ENCODE measurements around the gene PLA2G2F.
"Not testable (repeated sequence)": the region's sequence is repeated elsewhere in the genome, so short reads cannot be mapped to it uniquely, and the experiment has no call there.

DNA sequence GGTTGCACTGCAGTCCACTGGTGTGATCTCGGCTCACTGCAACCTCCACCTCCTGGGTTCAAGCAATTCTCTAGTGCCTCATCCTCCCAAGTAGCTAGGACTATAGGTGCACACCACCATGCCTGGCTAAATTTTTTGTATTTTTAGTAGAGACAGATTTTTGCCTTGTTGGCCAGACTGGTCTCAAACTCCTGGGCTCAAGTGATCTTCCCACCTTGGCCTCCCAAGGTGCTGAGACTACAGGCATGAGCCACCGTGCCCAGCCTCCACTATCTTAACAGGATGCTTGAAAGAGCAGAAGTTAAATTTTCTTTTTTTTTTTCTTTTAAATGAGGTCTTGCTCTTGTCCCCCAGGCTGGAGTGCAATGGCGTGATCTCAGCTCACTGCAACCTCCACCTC, 8.6 kb upstream of the PLA2G2F start:
- not testable (repeated sequence) for TF ChIP-seq USF1 (CRISPR knock-in tag; IDR thresholded peaks at IDR 0.05); GABPB1 (CRISPR knock-in tag; IDR thresholded peaks at IDR 0.05); NR3C1 (CRISPR knock-in tag; conservative IDR thresholded peaks at IDR 0.05; ENCODE audit: low read depth); JUN (CRISPR knock-in tag; IDR thresholded peaks at IDR 0.05); ARID4B (CRISPR knock-in tag; IDR thresholded peaks at IDR 0.05; ENCODE audit: borderline replicate concordance); ESRRA (CRISPR knock-in tag; IDR thresholded peaks at IDR 0.05; ENCODE audit: borderline replicate concordance); E2F1 (CRISPR knock-in tag; IDR thresholded peaks at IDR 0.05); ZNF671 (CRISPR knock-in tag; IDR thresholded peaks at IDR 0.05)
- TF ChIP-seq, protein P1, sequence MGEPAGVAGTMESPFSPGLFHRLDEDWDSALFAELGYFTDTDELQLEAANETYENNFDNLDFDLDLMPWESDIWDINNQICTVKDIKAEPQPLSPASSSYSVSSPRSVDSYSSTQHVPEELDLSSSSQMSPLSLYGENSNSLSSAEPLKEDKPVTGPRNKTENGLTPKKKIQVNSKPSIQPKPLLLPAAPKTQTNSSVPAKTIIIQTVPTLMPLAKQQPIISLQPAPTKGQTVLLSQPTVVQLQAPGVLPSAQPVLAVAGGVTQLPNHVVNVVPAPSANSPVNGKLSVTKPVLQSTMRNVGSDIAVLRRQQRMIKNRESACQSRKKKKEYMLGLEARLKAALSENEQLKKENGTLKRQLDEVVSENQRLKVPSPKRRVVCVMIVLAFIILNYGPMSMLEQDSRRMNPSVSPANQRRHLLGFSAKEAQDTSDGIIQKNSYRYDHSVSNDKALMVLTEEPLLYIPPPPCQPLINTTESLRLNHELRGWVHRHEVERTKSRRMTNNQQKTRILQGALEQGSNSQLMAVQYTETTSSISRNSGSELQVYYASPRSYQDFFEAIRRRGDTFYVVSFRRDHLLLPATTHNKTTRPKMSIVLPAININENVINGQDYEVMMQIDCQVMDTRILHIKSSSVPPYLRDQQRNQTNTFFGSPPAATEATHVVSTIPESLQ (CRISPR knock-in tag; IDR thresholded peaks at IDR 0.05) = not testable (repeated sequence)
- TF ChIP-seq, protein P2, sequence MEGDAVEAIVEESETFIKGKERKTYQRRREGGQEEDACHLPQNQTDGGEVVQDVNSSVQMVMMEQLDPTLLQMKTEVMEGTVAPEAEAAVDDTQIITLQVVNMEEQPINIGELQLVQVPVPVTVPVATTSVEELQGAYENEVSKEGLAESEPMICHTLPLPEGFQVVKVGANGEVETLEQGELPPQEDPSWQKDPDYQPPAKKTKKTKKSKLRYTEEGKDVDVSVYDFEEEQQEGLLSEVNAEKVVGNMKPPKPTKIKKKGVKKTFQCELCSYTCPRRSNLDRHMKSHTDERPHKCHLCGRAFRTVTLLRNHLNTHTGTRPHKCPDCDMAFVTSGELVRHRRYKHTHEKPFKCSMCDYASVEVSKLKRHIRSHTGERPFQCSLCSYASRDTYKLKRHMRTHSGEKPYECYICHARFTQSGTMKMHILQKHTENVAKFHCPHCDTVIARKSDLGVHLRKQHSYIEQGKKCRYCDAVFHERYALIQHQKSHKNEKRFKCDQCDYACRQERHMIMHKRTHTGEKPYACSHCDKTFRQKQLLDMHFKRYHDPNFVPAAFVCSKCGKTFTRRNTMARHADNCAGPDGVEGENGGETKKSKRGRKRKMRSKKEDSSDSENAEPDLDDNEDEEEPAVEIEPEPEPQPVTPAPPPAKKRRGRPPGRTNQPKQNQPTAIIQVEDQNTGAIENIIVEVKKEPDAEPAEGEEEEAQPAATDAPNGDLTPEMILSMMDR (IDR thresholded peaks at IDR 0.05) = not testable (repeated sequence)
